ENCODE data around the gene KCTD3.
A peak's percentile ranks its signal among the peaks of the same experiment; 100 is the strongest.

The KCTD3 gene

GRCh38 chr1:215557504-215557903, 9.6 kb upstream of the KCTD3 start:
- DNase-seq (ENCODE audit: low read depth in 2 of 2), result no peak

GRCh38 chr1:215557992-215558626, 9.0 kb upstream of the KCTD3 start:
- DNase-seq (ENCODE audit: low read depth in 2 of 2), result no peak

GRCh38 chr1:215567491-215568298, 591 bp downstream of the KCTD3 start:
- DNase-seq (ENCODE audit: low read depth in 2 of 2), result peak; percentile 23 to 37

- no peak for DNase-seq (ENCODE audit: low read depth in 2 of 2)
Measured at GRCh38 chr1:215568299-215568692, 1.2 kb downstream of the KCTD3 start.

GRCh38 chr1:215569986-215570824, 3.1 kb downstream of the KCTD3 start:
- no peak for DNase-seq (ENCODE audit: low read depth in 2 of 2)

GRCh38 chr1:215581896-215582295, 14.8 kb downstream of the KCTD3 start:
- no peak for DNase-seq (ENCODE audit: low read depth in 2 of 2)

GRCh38 chr1:215583185-215583749, 16.2 kb downstream of the KCTD3 start:
- no peak for DNase-seq (ENCODE audit: low read depth in 2 of 2)

- no peak for DNase-seq (ENCODE audit: low read depth in 2 of 2)
Measured at GRCh38 chr1:215584389-215584788, 17.3 kb downstream of the KCTD3 start.

- no peak for DNase-seq (ENCODE audit: low read depth in 2 of 2)
Measured at GRCh38 chr1:215589650-215590435, 22.7 kb downstream of the KCTD3 start.

GRCh38 chr1:215590779-215591491, 23.8 kb downstream of the KCTD3 start:
- no peak for DNase-seq (ENCODE audit: low read depth in 2 of 2)

- DNase-seq (ENCODE audit: low read depth in 2 of 2), result no peak
Measured at GRCh38 chr1:215594640-215595039, 27.5 kb downstream of the KCTD3 start.

GRCh38 chr1:215595231-215595630, 28.1 kb downstream of the KCTD3 start:
- no peak for DNase-seq (ENCODE audit: low read depth in 2 of 2)

GRCh38 chr1:215597961-215598360, 30.9 kb downstream of the KCTD3 start:
- DNase-seq (ENCODE audit: low read depth in 2 of 2), result no peak

- DNase-seq (ENCODE audit: low read depth in 2 of 2), result no peak
Measured at GRCh38 chr1:215599418-215600074, 32.4 kb downstream of the KCTD3 start.

GRCh38 chr1:215600258-215600792, 33.2 kb downstream of the KCTD3 start:
- no peak for DNase-seq (ENCODE audit: low read depth in 2 of 2)

- no peak for DNase-seq (ENCODE audit: low read depth in 2 of 2)
Measured at GRCh38 chr1:215600867-215601266, 33.8 kb downstream of the KCTD3 start.

- no peak for DNase-seq (ENCODE audit: low read depth in 2 of 2)
Measured at GRCh38 chr1:215601276-215601675, 34.2 kb downstream of the KCTD3 start.

- no peak for DNase-seq (ENCODE audit: low read depth in 2 of 2)
Measured at GRCh38 chr1:215603319-215603718, 36.2 kb downstream of the KCTD3 start.

- DNase-seq (ENCODE audit: low read depth in 2 of 2), result no peak
Measured at GRCh38 chr1:215605011-215605621, 38.0 kb downstream of the KCTD3 start.

Measured in stimulated activated CD4-positive, alpha-beta T cell treated with anti-CD3 and anti-CD28 coated beads, Interleukin-4, amount 100 ng/mL, for 48 hours (primary cell).